Stimulated activated CD4-positive, alpha-beta T cell treated with anti-CD3 and anti-CD28 coated beads, Interleukin-1b, Interleukin-23, amount 100 ng/mL, for 24 hours (primary cell): ENCODE results near the gene STARD9.
A peak's percentile ranks its signal among the peaks of the same experiment; 100 is the strongest.

Experiments
- DNase-seq, 4 experiments: peaks; one replicate each; pipeline ENCODE4 v3.0.0-alpha.2; 2020; ENCODE audit warnings: low read depth in 4 of 4, low spot score in 1 of 4

The STARD9 gene

DNA sequence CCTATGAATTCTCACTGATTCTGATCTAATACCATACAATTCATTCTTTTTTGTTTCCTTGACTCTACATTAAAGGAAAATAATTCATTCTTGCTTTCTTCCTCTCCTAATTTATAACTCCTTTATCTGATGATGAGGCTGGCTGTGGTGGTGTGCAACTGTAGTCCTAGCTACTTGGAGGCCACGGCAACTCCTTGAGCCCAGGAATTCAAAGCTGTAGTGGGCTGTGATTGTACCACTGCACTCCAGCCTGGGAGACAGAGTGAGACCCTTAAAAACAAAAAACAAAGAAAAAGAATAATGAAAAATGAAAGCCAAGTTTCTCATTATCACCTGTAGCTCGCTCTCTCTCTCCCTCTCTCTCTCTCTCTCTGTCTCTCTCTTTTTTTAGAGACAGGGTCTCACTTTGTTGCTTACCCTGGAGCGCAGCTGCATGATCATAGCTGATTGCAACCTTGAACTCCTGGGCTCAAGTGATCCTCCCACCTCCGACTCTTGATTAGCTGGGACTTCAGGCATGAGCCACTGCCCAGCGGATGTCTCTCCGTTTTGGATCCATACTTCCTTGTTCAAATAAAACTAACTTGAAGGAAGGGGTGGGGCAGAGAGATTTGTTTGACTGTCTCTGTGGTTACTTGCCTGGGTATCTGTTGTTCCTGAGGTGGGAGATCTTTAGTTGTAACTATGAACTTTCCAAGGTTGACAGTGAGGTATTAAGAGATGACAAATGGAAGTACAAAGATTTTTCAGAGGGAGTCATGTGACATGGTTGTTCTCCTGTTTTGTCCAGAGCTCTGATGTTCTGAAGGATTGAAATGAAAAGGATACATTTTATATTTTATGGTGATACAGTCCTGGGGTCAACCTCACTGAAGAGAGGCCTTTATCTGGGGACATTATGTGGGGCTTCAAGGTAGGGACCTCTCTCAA is 46.9 kb downstream of the STARD9 start:
- no peak for DNase-seq

DNA sequence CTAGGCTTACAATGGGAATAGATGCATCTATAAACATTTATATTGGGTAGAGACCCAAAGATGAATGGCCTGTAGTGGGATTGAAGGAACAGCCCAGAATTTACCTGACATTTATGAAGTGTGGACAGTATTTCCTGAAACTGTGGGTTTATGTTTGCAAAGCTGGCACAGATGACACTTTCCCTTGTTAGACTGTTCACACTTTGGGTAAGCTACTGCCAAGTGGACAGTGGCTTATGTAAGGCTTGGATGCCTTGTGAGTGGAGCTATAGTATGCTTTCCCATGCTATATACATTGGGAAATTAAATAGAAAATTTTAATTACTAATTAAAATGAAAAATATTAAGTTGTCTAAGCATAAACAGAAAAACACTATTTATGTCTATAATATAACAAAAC is 48.5 kb downstream of the STARD9 start:
- DNase-seq = no peak

DNA sequence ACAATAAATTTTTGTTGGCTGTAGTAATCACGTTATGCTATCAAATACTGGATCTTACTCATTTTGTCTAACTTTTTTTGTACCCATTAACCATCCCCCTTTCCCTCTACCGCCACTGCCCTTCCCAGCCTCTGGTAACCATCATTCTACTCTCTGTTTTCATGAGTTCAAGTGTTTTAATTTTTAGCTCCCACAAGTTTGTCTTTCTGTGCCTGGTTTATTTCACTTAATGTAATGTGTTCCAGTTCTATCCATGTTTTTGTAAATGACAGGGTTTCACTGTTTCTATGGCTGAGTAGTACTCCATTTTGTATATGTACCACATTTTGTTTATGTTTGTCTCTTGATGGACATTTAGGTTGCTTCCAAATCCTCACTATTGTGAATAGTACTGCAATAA is 52.1 kb downstream of the STARD9 start:
- no peak for DNase-seq

DNA sequence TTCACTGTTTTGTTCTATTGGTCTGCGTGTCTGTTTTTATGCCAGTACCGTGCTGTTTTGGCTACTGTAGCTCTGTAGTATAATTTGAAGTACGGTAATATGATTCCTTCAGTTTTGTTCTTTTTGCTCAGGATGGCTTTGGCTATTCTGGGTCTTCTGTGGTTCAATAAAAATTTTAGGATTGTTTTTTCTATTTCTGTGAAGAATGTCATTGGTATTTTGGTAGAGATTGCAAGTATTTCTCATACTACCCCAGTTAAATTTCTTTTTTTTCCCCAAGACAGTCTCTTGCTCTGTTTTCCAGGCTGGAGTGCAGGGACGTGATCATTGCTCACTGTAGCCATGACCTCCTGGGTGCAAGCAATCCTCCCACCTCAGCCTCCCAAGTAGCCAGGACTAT is 53.4 kb downstream of the STARD9 start:
- DNase-seq = no peak

DNA sequence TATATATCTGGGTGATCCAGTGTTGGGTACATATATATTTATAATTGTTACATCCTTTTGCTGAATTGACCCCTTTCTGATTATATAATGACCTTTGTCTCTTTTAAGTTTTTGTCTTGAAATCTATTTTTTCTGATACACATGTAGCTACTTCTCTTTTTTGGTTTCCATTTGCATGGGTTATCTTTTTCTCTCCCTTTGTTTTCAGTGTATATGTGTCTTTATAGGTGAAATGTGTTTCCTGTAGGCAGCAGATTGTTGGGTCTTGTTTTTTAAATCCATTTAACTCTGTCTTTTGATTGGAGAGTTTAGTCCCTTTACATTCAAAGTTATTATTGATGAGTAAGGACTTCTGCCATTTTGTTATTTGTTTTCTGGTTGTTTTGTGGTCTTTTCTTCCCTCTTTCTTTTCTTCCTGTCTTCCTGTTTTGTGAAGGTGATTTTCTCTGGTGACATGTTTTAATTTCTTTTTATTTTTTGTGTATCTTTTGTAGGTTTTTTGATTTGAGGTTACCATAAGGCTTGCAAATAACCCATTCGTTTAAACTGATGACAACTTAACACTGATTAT is 56.8 kb downstream of the STARD9 start:
- DNase-seq = no peak

DNA sequence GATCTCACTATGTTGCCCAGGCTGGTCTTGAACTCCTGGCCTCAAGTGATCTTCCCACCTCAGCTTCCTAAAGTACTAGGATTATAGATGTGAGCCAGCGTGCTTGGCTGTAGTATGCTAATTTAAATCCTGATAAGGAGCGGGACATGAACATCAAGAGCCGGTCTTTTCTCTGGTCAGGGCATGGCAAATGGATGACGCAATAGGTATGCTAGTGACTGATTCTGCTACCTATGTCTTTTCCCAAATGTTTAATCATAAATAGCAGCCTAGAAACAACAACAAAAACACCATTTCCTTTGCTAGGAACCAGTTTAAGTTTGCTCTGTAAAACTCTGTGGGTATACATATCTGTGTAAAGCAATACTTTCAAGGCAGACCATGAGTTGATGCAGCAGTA is 64.7 kb downstream of the STARD9 start:
- no peak for DNase-seq

DNA sequence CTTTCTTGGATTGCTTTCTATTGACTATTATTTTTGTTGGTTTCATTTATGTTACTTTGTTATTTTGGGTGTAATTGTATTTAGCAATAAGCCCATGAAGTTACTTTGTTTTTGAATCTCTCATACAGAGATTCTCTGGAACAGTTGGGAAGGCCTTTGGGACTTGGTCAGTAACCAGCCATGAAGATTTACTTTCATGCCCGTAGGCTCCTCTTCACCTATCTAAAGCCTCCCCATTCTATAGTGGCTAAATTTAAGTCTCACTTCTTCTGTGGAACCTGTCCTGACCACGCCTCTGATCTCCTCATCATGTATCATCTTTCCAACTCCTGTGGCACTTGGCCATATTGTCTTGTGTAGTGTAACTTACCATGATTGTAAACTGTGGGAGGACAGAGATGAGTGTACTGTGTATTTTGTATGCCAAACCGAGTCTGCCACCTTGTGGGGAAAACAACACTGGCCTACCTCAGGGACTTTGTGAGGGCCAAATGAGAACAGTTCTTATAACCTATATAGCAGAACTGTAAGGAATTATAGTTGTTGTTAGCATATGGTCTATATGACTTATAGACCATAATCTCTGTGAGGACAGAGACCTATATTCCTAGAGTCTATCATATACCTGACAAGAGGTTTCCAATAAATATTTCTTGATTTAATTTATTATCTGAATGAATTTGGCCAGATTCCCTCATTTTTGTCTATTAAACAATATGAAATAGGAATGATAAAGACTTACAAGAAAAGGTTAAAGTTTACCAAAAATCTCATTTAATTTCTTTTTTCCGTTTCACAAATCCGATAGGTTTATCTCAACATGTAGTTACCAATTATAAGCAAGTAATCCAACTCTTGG is 75.0 kb downstream of the STARD9 start:
- DNase-seq = peak in 3 of 4 experiments; percentile 5 to 25 (median 5)

DNA sequence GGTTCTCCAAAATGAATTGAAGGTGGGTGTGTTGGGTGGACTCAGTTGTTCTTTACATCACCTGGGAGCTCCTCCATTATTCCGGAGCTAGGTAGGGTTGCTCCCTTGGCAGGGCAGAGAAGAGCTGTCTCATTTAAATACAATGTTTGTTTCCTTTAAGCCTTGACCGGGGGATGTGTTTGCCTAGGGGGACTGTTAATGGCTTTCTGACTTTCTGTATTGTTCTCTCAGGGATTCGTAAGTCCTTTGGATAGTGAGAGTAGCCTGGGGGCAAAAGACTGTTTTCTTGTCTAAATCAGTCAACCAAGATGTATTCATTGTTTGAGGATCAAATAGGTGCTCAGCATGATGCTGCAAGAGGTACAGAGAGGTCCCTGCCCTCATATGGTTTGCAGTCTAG is 90.4 kb downstream of the STARD9 start:
- DNase-seq = no peak

DNA sequence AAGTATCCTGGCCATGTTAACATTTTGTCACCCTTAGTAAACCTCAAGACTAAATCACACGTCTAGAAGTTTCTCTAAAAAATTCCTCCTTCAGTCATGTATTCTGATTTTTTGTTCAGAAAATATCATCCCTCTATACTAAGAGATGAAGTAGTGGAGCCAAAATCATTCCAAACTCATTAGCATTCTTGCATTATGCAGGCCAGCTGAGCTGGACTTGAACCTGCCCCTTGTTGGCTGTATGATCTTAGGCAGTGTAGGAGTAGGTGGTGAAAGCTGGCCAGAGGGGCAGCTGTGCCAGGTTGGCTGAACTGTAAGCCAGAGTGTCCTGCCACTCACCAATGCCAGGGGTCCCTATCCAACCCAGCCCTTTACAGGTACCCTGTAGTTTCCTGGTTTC is 92.4 kb downstream of the STARD9 start:
- no peak for DNase-seq

DNA sequence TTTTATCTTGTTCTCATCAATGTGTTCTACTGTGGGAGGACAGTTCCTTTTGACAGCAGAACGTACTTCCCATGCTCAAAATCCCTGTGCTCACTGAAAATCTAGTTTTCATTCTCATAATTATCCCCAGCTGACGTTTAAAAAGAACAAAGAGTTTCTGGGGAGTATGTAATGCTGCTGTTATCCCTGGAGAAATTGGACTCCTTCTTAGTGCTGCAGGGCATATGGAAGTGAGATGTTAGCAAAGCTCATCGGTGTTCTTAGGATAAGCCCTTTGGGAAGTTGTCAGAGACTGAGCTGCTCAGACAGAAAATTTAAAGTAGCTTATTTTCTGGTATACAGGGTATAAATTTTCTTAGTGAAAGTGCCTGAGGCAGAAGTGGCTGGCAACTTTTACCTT is 95.0 kb downstream of the STARD9 start:
- DNase-seq = no peak

DNA sequence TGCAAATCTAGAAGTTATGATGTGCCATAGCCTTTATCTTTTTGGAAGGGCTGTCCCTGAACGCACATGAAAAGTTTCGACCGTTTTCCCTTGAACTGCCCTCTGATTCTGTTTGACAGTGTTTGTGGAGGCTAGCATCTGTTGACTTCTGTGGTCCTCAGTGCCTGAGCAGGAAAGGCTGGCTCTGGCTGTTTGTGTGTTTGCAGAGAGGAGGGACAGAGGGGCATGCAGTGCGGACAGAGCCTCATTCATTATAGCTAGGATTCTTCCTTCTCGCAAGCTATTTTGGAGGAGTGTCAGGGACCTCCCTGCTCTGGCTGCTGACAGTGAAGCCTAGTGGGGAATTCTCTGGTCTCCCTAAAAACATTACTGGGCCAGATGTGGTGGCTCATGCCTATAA is 97.0 kb downstream of the STARD9 start:
- no peak for DNase-seq

DNA sequence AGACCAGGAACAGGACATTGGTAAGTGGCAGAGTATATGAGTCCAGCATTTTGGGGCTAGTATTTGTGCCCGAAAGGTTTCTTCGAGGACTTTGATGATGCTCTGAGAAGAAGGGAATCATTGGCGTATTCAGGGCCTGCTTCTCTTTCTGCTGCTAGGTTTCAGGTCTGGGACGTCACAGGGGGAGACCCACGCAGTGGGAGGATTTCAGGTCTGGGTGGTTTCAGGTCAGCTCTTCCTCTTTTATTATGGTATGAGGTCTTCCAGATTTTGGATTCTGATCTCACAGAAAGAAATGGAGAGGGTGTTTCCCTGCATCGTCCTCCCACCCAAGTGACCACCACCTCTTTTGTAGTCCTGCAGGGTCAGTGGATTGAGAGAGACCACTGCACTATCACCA is 99.1 kb downstream of the STARD9 start:
- DNase-seq = no peak

DNA sequence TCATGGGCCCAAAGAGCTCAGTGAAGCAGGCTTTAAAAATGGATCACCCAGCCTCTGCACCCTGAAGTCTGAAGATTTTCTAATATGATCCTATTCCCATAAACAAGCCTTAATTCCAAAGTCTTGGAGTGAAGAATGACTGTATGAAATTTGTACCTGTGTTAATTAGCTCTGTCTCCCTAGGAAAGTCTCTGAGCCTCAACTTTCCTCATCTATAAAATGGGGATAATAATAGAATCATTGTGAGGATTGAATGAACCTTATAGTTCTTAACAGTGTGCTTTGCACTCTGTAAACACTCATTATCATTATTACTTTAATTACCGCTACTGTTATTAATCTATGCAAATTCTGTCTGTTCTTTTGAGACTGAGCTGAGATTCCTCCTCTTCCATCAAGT is 99.6 kb downstream of the STARD9 start:
- DNase-seq = no peak

DNA sequence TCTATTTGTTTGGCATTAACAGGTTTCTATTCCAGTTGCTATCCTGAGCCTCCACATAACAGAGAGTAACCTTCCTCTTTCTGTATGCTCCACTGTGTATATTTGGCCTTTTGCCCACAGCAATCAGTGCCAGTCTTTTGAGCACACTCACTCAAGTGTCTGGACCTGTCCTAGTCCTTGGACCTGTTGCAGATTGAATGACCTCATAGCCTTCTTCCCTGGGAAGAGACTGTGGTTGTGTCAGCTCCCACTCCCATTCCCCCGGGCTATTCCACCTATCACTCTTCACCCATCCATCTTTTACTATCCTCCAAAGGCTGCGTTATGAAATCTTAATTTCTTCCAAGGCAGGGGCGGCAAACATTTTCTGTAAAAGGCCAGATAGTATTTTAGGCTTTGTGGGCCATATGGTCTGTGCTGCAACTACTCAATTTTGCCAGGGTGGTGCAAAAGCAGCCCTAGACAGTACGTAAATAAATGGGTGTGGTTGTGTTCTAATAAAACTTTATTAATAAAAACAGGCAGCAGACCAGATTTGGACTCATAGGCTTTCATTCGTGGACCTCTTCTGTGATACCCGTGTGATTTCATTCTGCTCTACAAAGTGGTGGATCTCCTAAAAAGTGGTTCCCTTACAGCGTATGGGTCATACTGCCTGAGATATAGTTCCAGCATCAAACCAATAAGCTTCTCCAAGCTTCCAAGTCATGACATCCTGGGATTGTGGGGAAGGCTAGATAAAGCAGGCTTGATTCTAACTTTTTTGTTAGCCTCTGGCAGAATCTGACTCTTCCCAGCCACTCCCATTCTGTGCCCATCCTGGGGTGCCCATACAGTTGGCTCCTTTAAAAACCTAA is 104.1 kb downstream of the STARD9 start:
- DNase-seq = no peak

DNA sequence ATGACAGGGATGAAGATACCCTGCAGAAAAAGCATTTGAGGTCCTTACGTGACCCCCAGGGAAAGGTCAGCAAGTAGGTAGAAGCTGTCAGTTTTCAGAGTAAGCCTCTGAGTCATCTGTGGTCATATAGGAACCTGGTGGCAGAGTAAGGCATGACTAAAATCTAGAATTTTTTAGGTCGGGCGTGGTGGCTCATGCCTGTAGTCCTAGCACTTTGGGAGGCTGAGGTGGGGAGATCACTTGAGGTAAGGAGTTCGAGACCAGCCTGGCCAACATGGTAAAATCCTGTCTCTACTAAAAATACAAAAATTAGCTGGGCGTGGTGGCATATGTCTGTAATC is 104.7 kb downstream of the STARD9 start:
- peak in 2 of 4 experiments; percentile 2 to 44 for DNase-seq

DNA sequence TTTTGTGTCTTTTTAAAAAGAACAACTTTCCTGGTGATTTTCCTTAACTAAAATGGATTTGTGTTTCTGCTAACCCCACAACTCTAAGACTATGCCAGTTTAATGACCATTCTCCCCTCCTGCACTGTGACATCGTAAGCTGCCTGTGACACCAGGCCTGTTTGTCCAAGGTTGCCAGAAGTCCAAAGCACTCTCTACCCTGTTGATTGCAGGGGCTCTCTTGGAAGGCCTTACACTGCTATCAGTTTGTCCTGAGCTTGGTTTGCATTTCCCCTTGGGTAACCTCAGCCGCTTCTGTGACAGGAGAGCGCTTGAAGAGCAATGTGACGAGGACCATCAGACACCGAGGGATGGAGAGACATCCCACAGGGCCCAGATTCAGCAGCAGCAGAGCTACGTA is 105.7 kb downstream of the STARD9 start:
- DNase-seq = no peak

DNA sequence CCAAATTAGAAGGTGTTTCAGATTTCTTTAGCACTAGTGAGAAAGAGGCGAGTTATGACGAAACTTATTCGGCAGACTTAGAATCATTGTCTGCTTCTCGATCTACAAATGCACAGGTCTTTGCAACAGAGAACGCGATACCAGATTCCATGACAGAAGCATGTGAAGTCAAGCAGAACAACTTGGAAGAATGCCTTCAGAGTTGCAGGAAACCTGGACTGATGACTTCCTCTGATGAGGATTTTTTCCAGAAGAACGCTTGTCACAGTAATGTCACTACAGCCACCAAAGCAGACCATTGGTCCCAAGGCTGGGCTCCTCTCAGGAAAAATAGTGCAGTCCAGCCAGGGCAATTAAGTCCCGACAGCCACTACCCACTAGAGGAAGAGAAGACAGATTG is 110.9 kb downstream of the STARD9 start:
- DNase-seq = no peak

DNA sequence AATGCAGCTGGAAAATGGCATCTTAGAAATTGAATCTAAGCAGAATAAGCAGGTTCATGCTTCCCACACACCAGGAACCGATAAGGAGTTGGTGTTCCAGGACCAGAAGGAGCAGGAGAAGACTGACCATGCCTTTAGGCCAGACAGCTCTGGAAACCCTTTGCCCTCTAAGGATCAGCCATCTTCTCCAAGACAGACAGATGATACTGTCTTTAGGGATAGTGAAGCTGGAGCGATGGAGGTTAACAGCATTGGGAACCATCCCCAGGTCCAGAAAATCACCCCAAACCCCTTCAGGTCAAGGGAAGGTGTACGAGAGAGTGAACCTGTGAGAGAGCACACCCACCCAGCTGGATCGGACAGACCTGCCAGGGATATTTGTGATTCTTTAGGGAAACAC is 112.3 kb downstream of the STARD9 start:
- DNase-seq = no peak

DNA sequence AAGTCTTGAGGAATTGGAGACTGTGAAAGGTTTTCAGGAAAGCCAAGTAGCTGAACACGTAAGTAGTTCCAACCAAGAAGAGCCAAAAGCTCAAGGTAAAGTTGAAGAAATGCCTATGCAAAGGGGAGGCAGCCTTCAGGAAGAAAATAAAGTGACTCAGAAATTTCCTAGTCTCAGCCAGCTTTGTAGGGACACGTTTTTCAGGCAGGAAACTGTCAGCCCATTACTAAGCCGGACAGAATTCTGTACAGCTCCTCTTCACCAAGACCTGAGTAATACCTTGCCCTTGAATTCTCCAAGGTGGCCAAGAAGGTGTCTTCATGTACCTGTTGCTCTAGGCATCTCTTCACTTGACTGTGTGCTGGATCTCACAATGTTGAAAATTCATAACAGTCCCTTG is 112.9 kb downstream of the STARD9 start:
- DNase-seq = no peak

DNA sequence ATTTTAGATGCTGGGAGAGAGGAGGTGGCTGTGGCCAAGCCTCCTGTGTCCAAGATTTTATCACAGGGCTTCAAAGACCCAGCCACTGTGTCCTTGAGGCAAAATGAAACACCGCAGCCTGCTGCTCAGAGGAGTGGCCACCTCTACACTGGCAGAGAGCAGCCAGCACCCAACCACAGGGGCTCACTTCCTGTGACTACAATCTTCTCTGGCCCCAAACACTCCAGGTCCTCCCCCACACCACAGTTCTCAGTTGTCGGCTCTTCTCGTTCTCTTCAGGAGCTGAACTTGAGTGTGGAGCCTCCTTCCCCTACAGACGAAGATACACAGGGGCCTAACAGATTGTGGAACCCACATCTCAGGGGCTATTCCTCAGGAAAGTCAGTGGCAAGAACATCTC is 115.9 kb downstream of the STARD9 start:
- no peak for DNase-seq

DNA sequence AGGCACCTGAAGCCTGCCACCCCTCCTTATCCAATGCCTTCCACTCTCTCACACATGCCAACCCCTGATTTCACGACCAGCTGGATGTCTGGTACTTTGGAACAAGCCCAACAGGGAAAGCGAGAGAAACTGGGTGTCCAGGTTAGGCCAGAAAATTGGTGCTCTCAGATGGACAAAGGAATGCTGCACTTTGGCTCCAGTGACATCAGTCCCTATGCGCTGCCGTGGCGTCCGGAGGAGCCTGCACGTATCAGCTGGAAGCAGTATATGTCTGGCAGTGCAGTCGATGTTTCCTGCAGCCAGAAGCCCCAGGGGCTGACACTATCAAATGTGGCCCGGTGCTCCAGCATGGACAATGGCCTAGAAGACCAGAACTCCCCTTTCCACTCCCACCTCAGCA is 116.4 kb downstream of the STARD9 start:
- DNase-seq = no peak
